Kidney epithelial cell (primary cell): ENCODE data around the gene KIAA2012. TPM values are rescaled to one million over a fixed set of nuclear protein-coding genes. Genes with fewer than 3 reads are reported as not detected.

Experiments
- DNase-seq: peaks from one replicate; pipeline ENCODE4 v3.0.0-alpha.2; 2010; ENCODE audit warnings: low read depth
- H3K27me3 ChIP-seq: 2 replicates; pipeline ENCODE4 v1.6.0; 2011; ENCODE audit warnings: low read length; ENCODE audit not compliant: control insufficient read depth, insufficient read depth
- H3K36me3 ChIP-seq: 2 replicates; pipeline ENCODE4 v1.5.1; 2011; ENCODE audit warnings: low read length; ENCODE audit not compliant: control insufficient read depth, insufficient read depth
- H3K4me3 ChIP-seq: 2 replicates; pipeline ENCODE4 v1.5.1; 2011; ENCODE audit warnings: low read depth, mild to moderate bottlenecking, control low read depth, low read length
- total RNA-seq: library from RNA; depleted of rRNA; stranded (reverse); fragments of >200 nt; gene quantifications from 2 replicates; pipeline ENCODE4 v1.2.3, GENCODE V29; 2015
- TF ChIP-seq, protein P1 (sequence below): IDR thresholded peaks from 2 replicates; pipeline ENCODE4 v1.5.1; 2011; ENCODE audit warnings: mild to moderate bottlenecking, moderate library complexity, low read length, control low read depth, inconsistent platforms; ENCODE audit not compliant: insufficient read depth, poor library complexity, severe bottlenecking

Gene KIAA2012
- total RNA-seq, 1 donor from 2014 or later, result not detected

GRCh38 chr2:202096736-202097135 is 23.7 kb downstream of the KIAA2012 start:
- Histone ChIP-seq H3K36me3 (no peaks in the 10 kb centered on the region), H3K27me3 (no peaks in the 10 kb centered on the region), H3K4me3 (no peak overlapping the region)
- no peak for DNase-seq
- TF ChIP-seq, protein P1, sequence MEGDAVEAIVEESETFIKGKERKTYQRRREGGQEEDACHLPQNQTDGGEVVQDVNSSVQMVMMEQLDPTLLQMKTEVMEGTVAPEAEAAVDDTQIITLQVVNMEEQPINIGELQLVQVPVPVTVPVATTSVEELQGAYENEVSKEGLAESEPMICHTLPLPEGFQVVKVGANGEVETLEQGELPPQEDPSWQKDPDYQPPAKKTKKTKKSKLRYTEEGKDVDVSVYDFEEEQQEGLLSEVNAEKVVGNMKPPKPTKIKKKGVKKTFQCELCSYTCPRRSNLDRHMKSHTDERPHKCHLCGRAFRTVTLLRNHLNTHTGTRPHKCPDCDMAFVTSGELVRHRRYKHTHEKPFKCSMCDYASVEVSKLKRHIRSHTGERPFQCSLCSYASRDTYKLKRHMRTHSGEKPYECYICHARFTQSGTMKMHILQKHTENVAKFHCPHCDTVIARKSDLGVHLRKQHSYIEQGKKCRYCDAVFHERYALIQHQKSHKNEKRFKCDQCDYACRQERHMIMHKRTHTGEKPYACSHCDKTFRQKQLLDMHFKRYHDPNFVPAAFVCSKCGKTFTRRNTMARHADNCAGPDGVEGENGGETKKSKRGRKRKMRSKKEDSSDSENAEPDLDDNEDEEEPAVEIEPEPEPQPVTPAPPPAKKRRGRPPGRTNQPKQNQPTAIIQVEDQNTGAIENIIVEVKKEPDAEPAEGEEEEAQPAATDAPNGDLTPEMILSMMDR, result no peak

DNA sequence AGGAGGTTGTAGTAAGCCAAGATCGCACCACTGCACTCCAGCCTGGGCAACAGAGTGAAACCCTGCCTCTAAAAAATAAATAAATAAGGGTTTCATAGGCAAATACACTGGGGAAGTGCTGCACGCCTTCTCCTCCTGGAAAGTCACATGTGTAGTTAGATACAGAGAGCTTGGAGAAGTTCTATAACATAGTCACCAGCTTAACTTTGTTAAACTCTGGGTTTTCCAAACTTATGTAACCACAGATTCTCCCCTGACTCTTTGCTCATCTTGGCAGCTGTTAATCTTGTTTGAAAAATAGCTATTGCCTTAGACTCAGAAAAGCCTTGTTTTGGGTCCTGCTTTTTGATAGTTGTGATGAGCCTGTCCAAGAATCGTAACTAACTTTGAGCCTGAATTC is 25.2 kb downstream of the KIAA2012 start:
- Histone ChIP-seq H3K27me3 (no peaks in the 10 kb centered on the region), H3K4me3 (no peak overlapping the region), H3K36me3 (no peaks in the 10 kb centered on the region)
- TF ChIP-seq, protein P1, result no peak
- DNase-seq, result no peak

DNA sequence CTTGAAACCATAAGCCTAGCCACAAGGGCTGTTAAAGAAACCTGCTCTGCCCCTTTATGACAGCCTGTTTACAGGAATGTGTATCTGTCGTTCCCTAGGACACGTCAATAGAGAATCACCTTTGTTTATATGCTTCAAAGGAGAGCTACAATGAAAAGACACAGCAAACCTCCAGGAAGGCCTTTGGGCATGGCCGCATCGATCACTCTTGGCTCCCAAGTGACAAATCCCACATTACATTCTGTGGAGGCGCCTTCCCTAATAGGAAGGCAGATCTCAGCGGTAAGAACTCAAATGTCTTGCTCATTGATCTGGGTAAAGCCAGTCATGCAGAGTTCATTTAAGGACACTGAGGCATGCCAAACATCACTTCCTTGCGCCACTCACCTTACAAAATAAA is 26.5 kb downstream of the KIAA2012 start:
- no peaks in the 10 kb centered on the region for H3K27me3 ChIP-seq
- H3K36me3 ChIP-seq, result no peaks in the 10 kb centered on the region
- no peak overlapping the region for H3K4me3 ChIP-seq
- no peak for DNase-seq
- TF ChIP-seq, protein P1, result no peak

DNA sequence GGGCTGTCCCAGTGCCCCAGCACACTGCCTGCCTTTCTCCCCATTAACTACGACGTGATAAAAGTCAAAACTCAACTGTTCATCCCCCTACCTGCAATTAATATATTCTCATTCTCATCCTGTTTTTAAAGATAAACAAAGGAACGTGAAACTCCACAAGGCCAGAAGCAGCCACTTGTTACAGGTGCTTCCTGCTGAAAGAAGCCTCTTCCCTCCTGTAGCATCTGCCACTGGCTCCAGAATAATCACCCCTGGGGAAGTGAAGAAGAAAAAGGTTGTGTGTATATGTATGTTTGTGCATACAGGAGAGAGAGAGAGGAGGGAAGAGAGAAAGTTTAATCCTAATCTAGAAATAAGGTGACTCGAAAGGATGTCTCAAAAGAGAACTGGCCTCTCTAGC is 27.1 kb downstream of the KIAA2012 start:
- TF ChIP-seq, protein P1, result no peak
- H3K27me3 ChIP-seq, result no peaks in the 10 kb centered on the region
- H3K36me3 ChIP-seq, result no peaks in the 10 kb centered on the region

DNA sequence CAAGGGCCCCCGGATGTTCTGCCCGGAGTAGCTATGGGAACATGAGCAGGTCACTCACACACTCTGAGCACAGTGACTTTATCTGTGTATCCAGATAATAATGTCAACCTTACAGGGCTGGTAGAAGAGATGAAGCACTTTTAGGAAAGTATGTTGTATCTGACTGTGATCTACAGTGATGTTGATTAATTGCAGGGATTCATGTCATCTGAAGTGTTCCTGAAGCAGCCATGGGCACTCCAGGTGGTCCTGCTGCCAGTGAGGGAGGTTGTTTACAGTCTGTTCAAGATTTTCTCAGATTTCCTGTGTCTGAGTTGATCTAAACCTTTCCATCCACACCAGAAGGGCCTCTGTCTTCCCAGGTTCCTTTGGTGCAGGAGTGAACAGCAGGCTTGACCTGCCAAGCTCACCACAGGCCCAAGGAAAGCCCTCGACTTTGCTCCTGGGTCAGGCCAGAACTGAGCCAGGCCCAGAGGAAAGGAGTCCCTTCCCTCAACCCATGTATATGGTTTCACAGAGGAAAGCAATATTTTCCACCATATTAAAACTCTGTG is 28.0 kb downstream of the KIAA2012 start:
- Histone ChIP-seq H3K27me3 (no peaks in the 10 kb centered on the region), H3K36me3 (no peaks in the 10 kb centered on the region), H3K4me3 (no peak overlapping the region)
- DNase-seq, result no peak
- TF ChIP-seq, protein P1, result no peak

More for the DNA sequence above, 27.1 kb downstream of the KIAA2012 start:
- no peak for DNase-seq
- H3K4me3 ChIP-seq, result no peak overlapping the region

DNA sequence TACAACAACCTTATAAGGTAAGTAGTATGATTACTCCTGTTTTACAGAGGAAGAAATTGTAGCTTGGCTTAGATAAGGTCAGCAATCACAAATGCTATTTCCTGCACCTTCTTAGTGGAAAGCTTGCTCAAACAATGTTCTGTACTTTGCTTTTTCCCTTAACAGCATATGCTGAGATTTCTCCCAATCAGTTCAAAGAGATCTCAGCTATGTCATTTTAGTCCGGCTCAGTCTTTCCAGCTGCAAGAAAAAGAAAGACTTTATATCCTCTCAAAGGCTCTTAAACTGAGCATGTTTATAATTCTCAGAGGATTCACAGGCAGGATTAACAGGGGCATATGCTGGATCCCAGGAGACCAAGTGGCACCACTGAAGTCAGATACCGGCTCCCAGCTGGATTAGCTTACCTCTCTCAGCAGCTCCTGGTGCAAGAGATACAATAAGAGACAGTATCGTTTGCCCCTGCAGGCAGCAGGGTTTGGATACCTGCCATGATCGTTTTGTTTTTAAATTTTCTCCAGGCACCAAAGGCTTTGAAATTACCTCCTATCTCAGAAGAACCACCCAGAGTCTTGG is 29.5 kb downstream of the KIAA2012 start:
- DNase-seq, result no peak
- Histone ChIP-seq H3K27me3 (no peaks in the 10 kb centered on the region), H3K4me3 (no peak overlapping the region), H3K36me3 (no peaks in the 10 kb centered on the region)
- TF ChIP-seq, protein P1, result no peak
